ENCODE data around the gene GRPEL2.

GRCh38 chr5:149387982-149388381 is 42.7 kb downstream of the GRPEL2 start:
- TF ChIP-seq POLR2A (IDR thresholded peaks at IDR 0.05) (no peak), POLR2AphosphoS5 (IDR thresholded peaks at IDR 0.05) (no peak), CTCF (IDR thresholded peaks at IDR 0.05) (no peak)
